Fibroblast of lung (primary cell): ENCODE data around the gene KPNA1. TPM values are rescaled to one million over a fixed set of nuclear protein-coding genes. Genes with fewer than 3 reads are reported as not detected.

Experiments used
- DNase-seq, 2 donors: peaks; one replicate each; pipeline versions ENCODE4 v3.0.0 to v3.0.0-alpha.2; 2010; ENCODE audit warnings: low read depth in 2 of 2
- H2AFZ ChIP-seq: 2 replicates; pipeline ENCODE4 v1.5.1; 2012; ENCODE audit warnings: low read length, control low read depth, inconsistent platforms
- H3K27ac ChIP-seq: 2 replicates; pipeline ENCODE4 v1.5.1; 2011; ENCODE audit warnings: low read length, control low read depth; ENCODE audit not compliant: insufficient read depth
- H3K27me3 ChIP-seq: 2 replicates; pipeline ENCODE4 v1.5.1; 2011; ENCODE audit warnings: mild to moderate bottlenecking, low read length; ENCODE audit not compliant: control insufficient read depth, insufficient read depth
- H3K36me3 ChIP-seq: 2 replicates; pipeline ENCODE4 v1.5.1; 2011; ENCODE audit warnings: low read length; ENCODE audit not compliant: control insufficient read depth, insufficient read depth
- H3K4me1 ChIP-seq: 2 replicates; pipeline ENCODE4 v1.5.1; 2011; ENCODE audit warnings: low read length; ENCODE audit not compliant: control insufficient read depth, insufficient read depth; ENCODE audit errors: extremely low read depth
- H3K4me2 ChIP-seq: 2 replicates; pipeline ENCODE4 v1.5.1; 2011; ENCODE audit warnings: low read length, control low read depth; ENCODE audit not compliant: insufficient read depth; ENCODE audit errors: extremely low read depth
- H3K4me3 ChIP-seq, 4 experiments: fragments of 200-600 bp in 1 of 4; sonication (generic) in 1 of 4; replicated peaks in 1 of 4; 2 replicates each; pipeline ENCODE4 v1.5.1; 2011 to 2016; ENCODE audit warnings: low read length in 4 of 4, low read depth in 3 of 4, mild to moderate bottlenecking in 3 of 4, control low read depth in 2 of 4, inconsistent platforms in 1 of 4, mixed read lengths in 1 of 4; ENCODE audit not compliant: insufficient read depth in 1 of 4; ENCODE audit errors: control extremely low read depth in 1 of 4
- H3K79me2 ChIP-seq: 2 replicates; pipeline ENCODE4 v1.5.1; 2012; ENCODE audit warnings: mild to moderate bottlenecking, low read length, inconsistent platforms; ENCODE audit not compliant: control insufficient read depth, insufficient read depth
- H3K9ac ChIP-seq: 2 replicates; pipeline ENCODE4 v1.5.1; 2011; ENCODE audit warnings: mild to moderate bottlenecking, low read length, control low read depth; ENCODE audit not compliant: insufficient read depth
- H3K9me3 ChIP-seq: 2 replicates; pipeline ENCODE4 v1.5.1; 2012; ENCODE audit warnings: low read depth, low read length; ENCODE audit not compliant: control insufficient read depth, insufficient read depth
- H4K20me1 ChIP-seq: 2 replicates; pipeline ENCODE4 v1.5.1; 2011; ENCODE audit warnings: low read length; ENCODE audit not compliant: control insufficient read depth, insufficient read depth; ENCODE audit errors: extremely low read depth
- CTCF ChIP-seq, 2 donors: IDR thresholded peaks in 1 of 2; conservative IDR thresholded peaks in 1 of 2; 1 replicate in 1 of 2; 2 replicates in 1 of 2; pipeline ENCODE4 v1.5.1; 2011 to 2012; ENCODE audit warnings: low read length in 2 of 2, control low read depth in 1 of 2, inconsistent platforms in 1 of 2, low read depth in 1 of 2, mild to moderate bottlenecking in 1 of 2
- EZH2 ChIP-seq: IDR thresholded peaks from 2 replicates; pipeline ENCODE4 v1.5.1; 2012; ENCODE audit warnings: low read length, control low read depth, mild to moderate bottlenecking; ENCODE audit errors: missing control alignments
- polyA plus RNA-seq, 2 donors: library from polyadenylated mRNA; depleted of rRNA in 1 of 2; stranded (reverse) in 1 of 2; unstranded in 1 of 2; fragments of >200 nt; gene quantifications; 2 replicates each; pipeline ENCODE4 v1.2.1, GENCODE V29; 2011 to 2012; ENCODE audit warnings: missing spikeins in 1 of 2
- total RNA-seq: library from RNA; depleted of rRNA; stranded (reverse); fragments of >200 nt; gene quantifications from 2 replicates; pipeline ENCODE4 v1.2.1, GENCODE V29; 2014

Gene KPNA1
- total and polyA plus RNA-seq, 2 donors (not counting 1 experiment from before 2014, with no cell fraction given): 23.9 to 56.0 TPM

GRCh38 chr3:122415104-122415744, 99.5 kb downstream of the KPNA1 start:
- H4K20me1 ChIP-seq: no peaks in the 10 kb centered on the region
- H3K9ac ChIP-seq: peak overlapping the region; percentile 65
- H3K4me2 ChIP-seq: peak overlapping the region; percentile 98
- H3K79me2 ChIP-seq: peaks cover 28% of the 10 kb centered on the region
- H3K27ac ChIP-seq: peak overlapping the region; percentile 92
- no peaks in the 10 kb centered on the region for H3K36me3 ChIP-seq
- H3K27me3 ChIP-seq: no peaks in the 10 kb centered on the region
- peaks cover 3% of the 10 kb centered on the region for H3K4me1 ChIP-seq
- peak overlapping the region; percentile 77 for H2AFZ ChIP-seq
- peak; percentile 36 to 59 for DNase-seq
- no peaks in the 10 kb centered on the region for H3K9me3 ChIP-seq
- TF ChIP-seq EZH2 (no peak), CTCF (conservative IDR thresholded peaks at IDR 0.05 in 1 of 2, IDR thresholded peaks at IDR 0.05 in 1 of 2; ENCODE audit: low read depth in 1 of 2, low read length in 2 of 2) (no peak)
- peak overlapping the region; percentile 65 to 100 (median 84) for H3K4me3 ChIP-seq

GRCh38 chr3:122414391-122414790, 100.3 kb downstream of the KPNA1 start:
- Histone ChIP-seq H3K9ac (no peak overlapping the region), H3K79me2 (peaks cover 28% of the 10 kb centered on the region), H3K27ac (no peak overlapping the region), H3K4me2 (peak overlapping the region; percentile 98), H4K20me1 (no peaks in the 10 kb centered on the region), H3K27me3 (no peaks in the 10 kb centered on the region), H3K36me3 (no peaks in the 10 kb centered on the region), H3K9me3 (no peaks in the 10 kb centered on the region), H3K4me3 (peak overlapping the region in 1 of 4 experiments; percentile 100), H3K4me1 (peaks cover 3% of the 10 kb centered on the region), H2AFZ (no peak overlapping the region)
- no peak for TF ChIP-seq EZH2
- no peak for TF ChIP-seq CTCF (conservative IDR thresholded peaks at IDR 0.05 in 1 of 2, IDR thresholded peaks at IDR 0.05 in 1 of 2; ENCODE audit: low read depth in 1 of 2, low read length in 2 of 2)
- no peak for DNase-seq

- H3K27ac ChIP-seq: no peak overlapping the region
- H2AFZ ChIP-seq: no peak overlapping the region
- H3K9ac ChIP-seq: no peak overlapping the region
- DNase-seq: no peak
- no peaks in the 10 kb centered on the region for H3K27me3 ChIP-seq
- peaks cover 15% of the 10 kb centered on the region for H3K79me2 ChIP-seq
- no peak for TF ChIP-seq EZH2
- no peak for TF ChIP-seq CTCF (conservative IDR thresholded peaks at IDR 0.05 in 1 of 2, IDR thresholded peaks at IDR 0.05 in 1 of 2; ENCODE audit: low read depth in 1 of 2, low read length in 2 of 2)
- H3K4me2 ChIP-seq: no peak overlapping the region
- H4K20me1 ChIP-seq: no peaks in the 10 kb centered on the region
- H3K36me3 ChIP-seq: no peaks in the 10 kb centered on the region
- H3K4me1 ChIP-seq: peaks cover 3% of the 10 kb centered on the region
- no peak overlapping the region for H3K4me3 ChIP-seq
- H3K9me3 ChIP-seq: no peaks in the 10 kb centered on the region
Measured at GRCh38 chr3:122410639-122411038, 104.1 kb downstream of the KPNA1 start.
